ENCODE measurements around the gene SLC34A1.

DNA sequence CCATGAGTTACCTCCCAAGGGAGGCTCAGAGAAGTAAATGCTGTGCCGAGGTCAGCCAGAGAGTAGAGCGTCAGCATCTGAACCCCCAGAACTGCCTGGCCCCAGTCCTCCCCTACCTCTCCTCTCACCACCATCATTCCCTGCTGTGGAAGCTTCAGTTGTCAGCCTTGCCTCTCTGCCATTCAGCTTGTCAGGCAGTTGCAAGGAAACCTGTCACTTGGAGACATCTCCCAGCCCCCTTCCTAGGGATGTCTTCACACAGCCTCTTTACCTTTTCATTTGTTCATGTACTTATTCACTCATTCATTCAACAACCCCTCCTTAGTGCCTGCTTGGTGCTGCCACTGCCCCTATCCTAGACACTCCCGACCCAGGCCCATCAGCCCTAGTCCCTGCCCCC, 24.4 kb upstream of the SLC34A1 start:
- TF ChIP-seq POLR2AphosphoS5 (IDR thresholded peaks at IDR 0.05; ENCODE audit: low read depth, low read length) (no peak), POLR2A (IDR thresholded peaks at IDR 0.05; ENCODE audit: low read depth, low read length) (no peak)
